Measurements from ENCODE around the gene SEMA5A.

SEMA5A gene

GRCh38 chr5:9042241-9042640 is 503.6 kb downstream of the SEMA5A start:
- TF ChIP-seq CTCF (IDR thresholded peaks at IDR 0.05; ENCODE audit: control extremely low read depth, extremely low read depth, low read depth, missing control alignments), result no peak
- DNase-seq (ENCODE audit: extremely low spot score), result no peak
- POLR2A ChIA-PET, result no interaction called here
- CTCF ChIA-PET, result no interaction called here

- ChIA-PET CTCF (interaction anchor here (1.8 kb wide), 1 partner anchor 9 kb away, joined by 7 read pairs; no protein-coding TSS in a partner anchor), POLR2A (no interaction called here)
- no peak for TF ChIP-seq CTCF (IDR thresholded peaks at IDR 0.05; ENCODE audit: control extremely low read depth, extremely low read depth, low read depth, missing control alignments)
- DNase-seq (ENCODE audit: extremely low spot score), result no peak
Measured at GRCh38 chr5:9040475-9040874, 505.4 kb downstream of the SEMA5A start.

GRCh38 chr5:9037048-9037447 is 508.8 kb downstream of the SEMA5A start:
- ChIA-PET CTCF (no interaction called here), POLR2A (no interaction called here)
- no peak for DNase-seq (ENCODE audit: extremely low spot score)
- no peak for TF ChIP-seq CTCF (IDR thresholded peaks at IDR 0.05; ENCODE audit: control extremely low read depth, extremely low read depth, low read depth, missing control alignments)

GRCh38 chr5:9035346-9035745 is 510.5 kb downstream of the SEMA5A start:
- no peak for TF ChIP-seq CTCF (IDR thresholded peaks at IDR 0.05; ENCODE audit: control extremely low read depth, extremely low read depth, low read depth, missing control alignments)
- ChIA-PET POLR2A (no interaction called here), CTCF (no interaction called here)
- DNase-seq (ENCODE audit: extremely low spot score), result no peak

GRCh38 chr5:9034649-9035048 is 511.2 kb downstream of the SEMA5A start:
- ChIA-PET POLR2A (no interaction called here), CTCF (no interaction called here)
- DNase-seq (ENCODE audit: extremely low spot score), result no peak
- TF ChIP-seq CTCF (IDR thresholded peaks at IDR 0.05; ENCODE audit: control extremely low read depth, extremely low read depth, low read depth, missing control alignments), result no peak

- CTCF ChIA-PET, result interaction anchor here (1.2 kb wide), 1 partner anchor 10 kb away, joined by 3 read pairs; no protein-coding TSS in a partner anchor
- POLR2A ChIA-PET, result no interaction called here
- DNase-seq (ENCODE audit: extremely low spot score), result no peak
- TF ChIP-seq CTCF (IDR thresholded peaks at IDR 0.05; ENCODE audit: control extremely low read depth, extremely low read depth, low read depth, missing control alignments), result no peak
Measured at GRCh38 chr5:9033524-9033923, 512.4 kb downstream of the SEMA5A start.

GRCh38 chr5:9025942-9026341 is 519.9 kb downstream of the SEMA5A start:
- POLR2A ChIA-PET, result no interaction called here
- no peak for TF ChIP-seq CTCF (IDR thresholded peaks at IDR 0.05; ENCODE audit: control extremely low read depth, extremely low read depth, low read depth, missing control alignments)

More at GRCh38 chr5:9025942-9026341, 519.9 kb downstream of the SEMA5A start:
- CTCF ChIA-PET, result no interaction called here
- no peak for DNase-seq (ENCODE audit: extremely low spot score)
